ENCODE data around the gene COL4A1.

COL4A1 gene

DNA sequence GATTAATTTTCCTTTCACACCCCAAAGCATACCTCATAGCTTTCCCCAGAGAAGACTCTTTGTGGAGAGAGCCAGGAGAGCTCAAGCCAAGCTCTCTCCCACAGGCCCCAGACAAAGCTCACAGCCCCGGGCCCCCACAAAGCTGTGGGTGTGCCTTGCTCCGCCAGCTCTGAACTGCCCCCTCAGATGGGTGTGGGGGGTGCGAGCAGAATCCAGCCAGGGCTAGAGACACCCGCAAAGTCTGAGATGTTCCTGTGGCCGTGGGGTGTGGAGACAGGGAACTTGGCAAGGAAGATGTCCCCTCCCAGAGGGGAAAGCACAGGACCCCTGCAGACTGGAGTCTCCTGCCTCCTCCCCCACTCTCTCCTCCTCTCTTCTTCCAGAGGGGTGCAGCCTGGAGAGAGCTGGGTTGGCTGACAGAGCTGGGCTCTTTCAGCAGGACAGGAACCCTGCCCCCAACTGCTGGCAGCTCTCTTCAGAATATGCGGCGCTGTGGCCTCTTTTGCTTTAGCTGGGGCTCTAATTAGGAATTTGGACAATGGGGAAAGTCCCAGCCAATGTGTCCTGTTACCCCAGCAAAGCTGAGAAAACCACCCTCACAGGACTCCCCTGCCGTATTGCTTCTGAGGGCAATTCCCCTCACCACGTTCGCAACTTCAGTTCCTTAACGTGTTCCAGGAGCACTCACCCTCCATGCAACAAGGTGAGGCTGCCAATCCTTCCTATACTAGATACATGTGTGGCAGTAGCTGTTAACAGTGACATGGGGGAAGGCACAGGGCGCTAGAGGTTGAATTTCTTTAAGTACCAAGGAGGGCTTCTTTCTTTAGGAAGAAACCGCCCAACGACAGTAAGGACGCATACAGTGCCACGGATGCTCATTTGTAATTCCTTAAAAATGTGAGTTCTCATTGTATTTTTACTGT, 170.0 kb downstream of the COL4A1 start:
- TF ChIP-seq, protein P1, sequence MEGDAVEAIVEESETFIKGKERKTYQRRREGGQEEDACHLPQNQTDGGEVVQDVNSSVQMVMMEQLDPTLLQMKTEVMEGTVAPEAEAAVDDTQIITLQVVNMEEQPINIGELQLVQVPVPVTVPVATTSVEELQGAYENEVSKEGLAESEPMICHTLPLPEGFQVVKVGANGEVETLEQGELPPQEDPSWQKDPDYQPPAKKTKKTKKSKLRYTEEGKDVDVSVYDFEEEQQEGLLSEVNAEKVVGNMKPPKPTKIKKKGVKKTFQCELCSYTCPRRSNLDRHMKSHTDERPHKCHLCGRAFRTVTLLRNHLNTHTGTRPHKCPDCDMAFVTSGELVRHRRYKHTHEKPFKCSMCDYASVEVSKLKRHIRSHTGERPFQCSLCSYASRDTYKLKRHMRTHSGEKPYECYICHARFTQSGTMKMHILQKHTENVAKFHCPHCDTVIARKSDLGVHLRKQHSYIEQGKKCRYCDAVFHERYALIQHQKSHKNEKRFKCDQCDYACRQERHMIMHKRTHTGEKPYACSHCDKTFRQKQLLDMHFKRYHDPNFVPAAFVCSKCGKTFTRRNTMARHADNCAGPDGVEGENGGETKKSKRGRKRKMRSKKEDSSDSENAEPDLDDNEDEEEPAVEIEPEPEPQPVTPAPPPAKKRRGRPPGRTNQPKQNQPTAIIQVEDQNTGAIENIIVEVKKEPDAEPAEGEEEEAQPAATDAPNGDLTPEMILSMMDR (IDR thresholded peaks at IDR 0.05; ENCODE audit: low read depth, low read length), result no peak
- DNase-seq (ENCODE audit: extremely low read depth, low read depth), result no peak

GRCh38 chr13:110135977-110136597, 170.9 kb downstream of the COL4A1 start:
- no peak for DNase-seq (ENCODE audit: extremely low read depth, low read depth)
- TF ChIP-seq, protein P1 (IDR thresholded peaks at IDR 0.05; ENCODE audit: low read depth, low read length), result no peak

GRCh38 chr13:110134801-110135200, 172.2 kb downstream of the COL4A1 start:
- TF ChIP-seq, protein P1 (IDR thresholded peaks at IDR 0.05; ENCODE audit: low read depth, low read length), result no peak
- no peak for DNase-seq (ENCODE audit: extremely low read depth, low read depth)

DNA sequence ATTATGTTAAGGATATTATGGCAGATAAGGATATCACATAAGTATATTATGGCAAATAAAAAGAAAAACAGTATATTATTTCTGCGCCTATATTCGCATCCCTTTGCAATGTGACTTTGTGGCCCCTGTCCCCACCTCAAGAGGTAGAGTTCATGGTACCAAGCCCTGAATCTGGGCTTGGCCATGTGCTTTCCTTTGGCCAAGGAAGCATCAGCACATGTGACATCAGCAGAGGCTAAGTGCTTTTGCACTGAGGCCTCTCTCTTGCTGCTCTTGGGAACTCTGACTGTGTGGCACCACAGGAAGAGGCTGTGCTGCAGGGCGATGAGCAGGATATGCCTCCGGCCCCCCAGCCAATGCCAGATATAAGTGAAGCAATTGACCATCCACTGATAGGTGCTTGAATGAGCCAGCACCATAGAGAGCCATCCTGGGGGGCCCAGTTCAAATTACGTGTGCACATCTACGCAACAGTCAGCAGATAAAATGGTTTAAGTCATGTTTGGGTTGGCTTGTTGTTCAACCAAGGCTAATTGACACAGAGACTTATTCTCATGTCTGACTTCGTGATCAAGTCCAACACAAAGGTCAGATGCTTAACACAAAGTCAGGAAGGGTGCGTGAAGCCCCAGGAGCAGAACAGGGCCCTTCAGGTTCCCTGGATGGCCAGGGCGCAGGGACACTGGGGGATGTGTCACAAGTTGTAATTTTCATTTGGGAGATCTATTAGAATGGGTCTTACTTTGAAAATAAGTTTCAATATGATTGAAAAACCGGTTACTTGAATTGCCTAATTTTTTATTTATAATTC, 173.3 kb downstream of the COL4A1 start:
- TF ChIP-seq, protein P1 (IDR thresholded peaks at IDR 0.05; ENCODE audit: low read depth, low read length), result no peak
- no peak for DNase-seq (ENCODE audit: extremely low read depth, low read depth)

GRCh38 chr13:110132225-110132982, 174.6 kb downstream of the COL4A1 start:
- DNase-seq (ENCODE audit: extremely low read depth, low read depth), result no peak
- TF ChIP-seq, protein P1 (IDR thresholded peaks at IDR 0.05; ENCODE audit: low read depth, low read length), result no peak

DNA sequence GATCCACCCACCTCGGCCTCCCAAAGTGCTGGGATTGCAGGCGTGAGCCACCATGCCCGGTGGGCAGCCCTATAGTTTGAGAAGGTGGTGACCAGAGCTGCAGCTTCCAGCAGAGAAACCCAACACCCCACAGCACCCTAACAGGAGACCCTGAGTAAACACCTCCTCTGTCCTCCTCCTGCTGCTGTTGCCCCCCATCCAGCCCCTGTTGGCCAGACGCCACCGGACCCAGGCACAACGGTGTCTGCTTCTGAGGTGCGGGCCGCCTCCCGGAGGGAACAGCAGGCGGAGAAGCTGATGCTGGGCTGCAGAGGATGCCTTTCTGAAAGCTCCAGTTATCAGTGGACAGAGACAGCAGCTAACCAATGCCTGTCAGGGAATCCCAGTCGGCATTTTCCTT, 175.5 kb downstream of the COL4A1 start:
- no peak for DNase-seq (ENCODE audit: extremely low read depth, low read depth)
- TF ChIP-seq, protein P1 (IDR thresholded peaks at IDR 0.05; ENCODE audit: low read depth, low read length), result no peak
